HEK293T (cell line): ENCODE measurements around the gene CADM1.

Experiments used
- CTCF ChIA-PET: fragments of 350-600 bp; formaldehyde crosslinking; extraction: SDS; loops from one replicate; lab custom pipeline; 2021; ENCODE audit warnings: antibody characterized with exemption, inconsistent platforms; lab: Yijun Ruan, JAX
- POLR2A ChIA-PET: fragments of 350-600 bp; formaldehyde crosslinking; extraction: SDS; loops from one replicate; lab custom pipeline; 2020; ENCODE audit warnings: antibody characterized with exemption, inconsistent platforms; lab: Yijun Ruan, JAX
- DNase-seq: peaks from one replicate; pipeline ENCODE4 v3.0.0; 2012; ENCODE audit warnings: mixed read lengths; ENCODE audit errors: extremely low spot score
- ARNT ChIP-seq: fragments of 450-650 bp; IDR thresholded peaks from 2 replicates; pipeline ENCODE4 v1.6.1; 2017; ENCODE audit warnings: mild to moderate bottlenecking
- BHLHE40 ChIP-seq: fragments of 450-650 bp; IDR thresholded peaks from 2 replicates; pipeline ENCODE4 v1.6.1; 2016; ENCODE audit warnings: mild to moderate bottlenecking, moderate library complexity, borderline replicate concordance
- CTBP1 ChIP-seq: fragments of 450-650 bp; IDR thresholded peaks from 2 replicates; pipeline ENCODE4 v1.6.1; 2016; ENCODE audit warnings: borderline replicate concordance
- ELF4 ChIP-seq: fragments of 450-650 bp; IDR thresholded peaks from 2 replicates; pipeline ENCODE4 v1.6.1; 2017; ENCODE audit warnings: antibody characterized with exemption
- FOXA1 ChIP-seq: fragments of 450-650 bp; IDR thresholded peaks from 2 replicates; pipeline ENCODE4 v1.6.1; 2016; ENCODE audit warnings: mild to moderate bottlenecking
- FOXK2 ChIP-seq: fragments of 450-650 bp; IDR thresholded peaks from 2 replicates; pipeline ENCODE4 v1.6.1; 2016; ENCODE audit warnings: mild to moderate bottlenecking
- FOXM1 ChIP-seq: fragments of 450-650 bp; IDR thresholded peaks from 2 replicates; pipeline ENCODE4 v1.6.1; 2017; ENCODE audit warnings: mild to moderate bottlenecking, borderline replicate concordance
- HDGF ChIP-seq: fragments of 450-650 bp; IDR thresholded peaks from 2 replicates; pipeline ENCODE4 v1.6.1; 2017; ENCODE audit warnings: antibody characterized with exemption, borderline replicate concordance
- L3MBTL2 ChIP-seq: fragments of 450-650 bp; conservative IDR thresholded peaks from 2 replicates; pipeline ENCODE4 v1.6.1; 2016; ENCODE audit warnings: mild to moderate bottlenecking
- LEF1 ChIP-seq: fragments of 450-650 bp; IDR thresholded peaks from 2 replicates; pipeline ENCODE4 v1.6.1; 2017; ENCODE audit warnings: mild to moderate bottlenecking, borderline replicate concordance
- NFRKB ChIP-seq: fragments of 450-650 bp; IDR thresholded peaks from 2 replicates; pipeline ENCODE4 v1.6.1; 2016; ENCODE audit warnings: mild to moderate bottlenecking, moderate library complexity
- PKNOX1 ChIP-seq: fragments of 450-650 bp; IDR thresholded peaks from 2 replicates; pipeline ENCODE4 v1.6.1; 2016
- SP1 ChIP-seq: fragments of 450-650 bp; IDR thresholded peaks from 2 replicates; pipeline ENCODE4 v1.6.1; 2017
- SUZ12 ChIP-seq: fragments of 450-650 bp; IDR thresholded peaks from 2 replicates; pipeline ENCODE4 v1.6.1; 2016; ENCODE audit warnings: mild to moderate bottlenecking
- TARDBP ChIP-seq: fragments of 450-650 bp; IDR thresholded peaks from 2 replicates; pipeline ENCODE4 v1.6.1; 2016
- ZNF384 ChIP-seq: fragments of 450-650 bp; IDR thresholded peaks from 2 replicates; pipeline ENCODE4 v1.6.1; 2016

CADM1 gene

GRCh38 chr11:115303929-115304531, 200.2 kb downstream of the CADM1 start:
- DNase-seq: no peak
- TF ChIP-seq NFRKB: no peak
- no peak for TF ChIP-seq FOXA1
- TF ChIP-seq CTBP1: no peak
- no peak for TF ChIP-seq ARNT
- TF ChIP-seq HDGF: no peak
- no peak for TF ChIP-seq SUZ12
- no peak for TF ChIP-seq FOXK2
- no peak for TF ChIP-seq PKNOX1
- TF ChIP-seq LEF1: no peak
- no peak for TF ChIP-seq TARDBP
- TF ChIP-seq SP1: no peak
- TF ChIP-seq ZNF384: no peak
- no peak for TF ChIP-seq BHLHE40
- no peak for TF ChIP-seq ELF4
- TF ChIP-seq FOXM1: no peak
- TF ChIP-seq L3MBTL2: no peak
- ChIA-PET CTCF (interaction anchor here (0.6 kb wide), 1 partner anchor 754 kb away, joined by 4 read pairs; no protein-coding TSS in a partner anchor), POLR2A (no interaction called here)

GRCh38 chr11:115302946-115303703, 201.1 kb downstream of the CADM1 start:
- no peak for DNase-seq
- TF ChIP-seq SUZ12: no peak
- peak; percentile 19; the same call in 1 of the 2 replicates for TF ChIP-seq PKNOX1

GRCh38 chr11:115300660-115301428, 203.4 kb downstream of the CADM1 start:
- TF ChIP-seq FOXA1: no peak
- TF ChIP-seq HDGF: no peak
- TF ChIP-seq FOXK2: no peak
- TF ChIP-seq ZNF384: no peak
- TF ChIP-seq NFRKB: no peak
- no peak for TF ChIP-seq L3MBTL2
- no peak for TF ChIP-seq LEF1
- no peak for TF ChIP-seq FOXM1
- TF ChIP-seq BHLHE40: no peak
- TF ChIP-seq SP1: no peak
- TF ChIP-seq CTBP1: no peak
- TF ChIP-seq ELF4: no peak
- no peak for TF ChIP-seq SUZ12
- TF ChIP-seq PKNOX1: no peak
- TF ChIP-seq ARNT: no peak
- ChIA-PET CTCF (interaction anchor here (0.6 kb wide), 1 partner anchor 754 kb away, joined by 4 read pairs; no protein-coding TSS in a partner anchor), POLR2A (no interaction called here)
- no peak for DNase-seq

More at GRCh38 chr11:115302946-115303703, 201.1 kb downstream of the CADM1 start:
- ChIA-PET CTCF (no interaction called here), POLR2A (no interaction called here)

- DNase-seq: no peak
- ChIA-PET POLR2A (no interaction called here), CTCF (no interaction called here)
- TF ChIP-seq L3MBTL2: no peak
- no peak for TF ChIP-seq PKNOX1
- no peak for TF ChIP-seq ELF4
- no peak for TF ChIP-seq TARDBP
Measured at GRCh38 chr11:115298300-115299012, 205.8 kb downstream of the CADM1 start.

- TF ChIP-seq TARDBP: no peak
- TF ChIP-seq CTBP1: no peak
- TF ChIP-seq NFRKB: no peak
- no peak for TF ChIP-seq HDGF
- no peak for TF ChIP-seq L3MBTL2
- TF ChIP-seq SUZ12: no peak
- no peak for TF ChIP-seq ARNT
- CTCF ChIA-PET: no interaction called here
- no peak for DNase-seq
- POLR2A ChIA-PET: no interaction called here
Measured at GRCh38 chr11:115297330-115297729, 206.9 kb downstream of the CADM1 start.
